Effector memory CD4-positive, alpha-beta T cell (primary cell): Measurements from ENCODE around the gene MAEA.

ENCODE experiments used
- DNase-seq, 3 donors: peaks; one replicate each; pipeline ENCODE4 v3.0.0-alpha.2; 2020
- H3K27ac ChIP-seq: 2 replicates; pipeline ENCODE4 v1.7.0; 2013; ENCODE audit warnings: mild to moderate bottlenecking, low read length, moderate library complexity; ENCODE audit not compliant: insufficient read depth, poor library complexity, severe bottlenecking
- H3K27me3 ChIP-seq: replicated peaks from 2 replicates; pipeline ENCODE4 v1.7.0; 2013; ENCODE audit warnings: mild to moderate bottlenecking, low read length; ENCODE audit not compliant: insufficient read depth, control insufficient read depth, poor library complexity, severe bottlenecking
- H3K36me3 ChIP-seq: 2 replicates; pipeline ENCODE4 v1.7.0; 2013; ENCODE audit warnings: mild to moderate bottlenecking, low read length, moderate library complexity; ENCODE audit not compliant: control insufficient read depth, insufficient read depth
- H3K4me1 ChIP-seq: 2 replicates; pipeline ENCODE4 v1.7.0; 2013; ENCODE audit warnings: low read length, mild to moderate bottlenecking; ENCODE audit not compliant: control insufficient read depth, insufficient read depth, poor library complexity, severe bottlenecking
- H3K4me3 ChIP-seq: 2 replicates; pipeline ENCODE4 v1.7.0; 2013; ENCODE audit warnings: low read length, low read depth, mild to moderate bottlenecking; ENCODE audit not compliant: insufficient read depth, poor library complexity, severe bottlenecking
- H3K9me3 ChIP-seq: 2 replicates; pipeline ENCODE4 v1.7.0; 2013; ENCODE audit warnings: mild to moderate bottlenecking, low read length, moderate library complexity; ENCODE audit not compliant: control insufficient read depth

MAEA gene

GRCh38 chr4:1358421-1359143 lies 68.9 kb downstream of the MAEA start:
- Histone ChIP-seq H3K27ac (no peak overlapping the region), H3K36me3 (peaks cover 33% of the 10 kb centered on the region)
- no peak for DNase-seq

GRCh38 chr4:1359144-1359501 lies 69.4 kb downstream of the MAEA start:
- peaks cover 28% of the 10 kb centered on the region for H3K36me3 ChIP-seq
- no peaks in the 10 kb centered on the region for H3K27me3 ChIP-seq
- no peaks in the 10 kb centered on the region for H3K9me3 ChIP-seq
- DNase-seq, result no peak
- H3K27ac ChIP-seq, result no peak overlapping the region
- no peak overlapping the region for H3K4me3 ChIP-seq
- H3K4me1 ChIP-seq, result no peaks in the 10 kb centered on the region

More at GRCh38 chr4:1358421-1359143, 68.9 kb downstream of the MAEA start:
- H3K9me3 ChIP-seq, result no peaks in the 10 kb centered on the region
- no peak overlapping the region for H3K4me3 ChIP-seq
- H3K27me3 ChIP-seq, result no peaks in the 10 kb centered on the region
- H3K4me1 ChIP-seq, result no peaks in the 10 kb centered on the region

DNA sequence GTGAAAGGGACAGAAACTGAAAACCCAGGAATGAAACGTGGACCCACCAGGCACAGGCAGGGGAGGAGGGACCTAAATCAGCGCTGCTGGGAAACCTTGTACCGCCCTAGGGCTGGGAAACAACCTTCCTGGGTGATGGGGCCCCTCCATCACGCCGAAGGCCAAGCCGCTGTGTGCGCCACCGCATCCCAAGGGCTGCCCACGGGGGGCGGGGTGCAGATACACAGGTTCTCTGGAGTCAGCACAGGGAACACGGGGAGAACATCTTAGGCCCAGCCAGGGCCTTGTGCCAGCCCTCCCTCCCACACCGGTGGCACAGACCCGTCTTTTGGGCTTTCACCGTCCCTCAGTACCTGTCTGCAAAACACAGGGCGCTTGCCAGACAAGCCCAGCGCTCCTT lies 70.3 kb downstream of the MAEA start:
- H3K36me3 ChIP-seq, result peaks cover 21% of the 10 kb centered on the region
- no peaks in the 10 kb centered on the region for H3K4me1 ChIP-seq
- no peak for DNase-seq
- H3K27ac ChIP-seq, result no peak overlapping the region
- no peak overlapping the region for H3K4me3 ChIP-seq
- H3K27me3 ChIP-seq, result no peaks in the 10 kb centered on the region
- H3K9me3 ChIP-seq, result no peaks in the 10 kb centered on the region

DNA sequence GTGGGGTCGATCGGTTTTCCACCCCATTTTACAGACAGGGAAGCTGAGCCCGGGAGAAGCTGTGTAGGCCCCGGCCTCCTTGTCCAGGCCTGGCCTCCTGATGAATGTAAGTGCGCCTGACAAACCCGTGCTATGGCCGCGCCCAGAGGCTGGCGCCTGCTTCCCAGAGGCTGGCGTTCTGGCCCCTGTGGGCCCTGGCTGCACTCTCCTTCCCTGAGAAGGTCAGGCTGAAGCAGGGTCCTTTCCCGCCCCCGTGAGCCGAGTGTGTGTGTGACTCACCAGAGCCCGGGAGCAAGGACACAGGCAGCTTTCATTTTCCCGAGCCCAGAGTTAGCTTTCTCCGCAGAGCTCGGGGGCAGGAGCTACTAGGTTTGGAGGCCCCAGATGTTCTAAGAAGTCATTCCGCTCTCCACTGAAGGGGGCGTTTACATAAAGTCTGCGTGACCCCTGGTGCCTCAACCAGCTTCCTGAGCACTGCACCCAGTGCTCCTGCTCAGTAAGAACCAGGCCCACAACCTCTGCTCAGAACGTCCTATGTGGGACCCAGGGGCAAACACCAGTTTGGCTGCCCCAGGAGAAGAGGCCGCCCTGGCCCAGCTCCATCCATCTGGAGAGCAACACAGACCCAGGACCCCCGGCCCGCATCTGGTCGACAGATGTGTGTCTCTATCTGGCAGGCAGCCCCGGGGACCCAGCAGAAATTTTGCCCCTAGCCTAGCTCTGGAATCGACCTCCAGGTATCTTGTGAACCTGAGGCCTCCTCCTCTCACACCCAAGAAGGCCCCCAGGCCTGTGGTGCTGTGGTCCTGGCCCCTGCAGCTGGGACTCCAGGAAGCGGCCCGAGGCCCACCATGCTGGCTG lies 71.0 kb downstream of the MAEA start:
- Histone ChIP-seq H3K27me3 (no peaks in the 10 kb centered on the region), H3K4me3 (no peak overlapping the region), H3K27ac (no peak overlapping the region), H3K4me1 (no peaks in the 10 kb centered on the region), H3K9me3 (no peaks in the 10 kb centered on the region), H3K36me3 (peaks cover 15% of the 10 kb centered on the region)
- no peak for DNase-seq

DNA sequence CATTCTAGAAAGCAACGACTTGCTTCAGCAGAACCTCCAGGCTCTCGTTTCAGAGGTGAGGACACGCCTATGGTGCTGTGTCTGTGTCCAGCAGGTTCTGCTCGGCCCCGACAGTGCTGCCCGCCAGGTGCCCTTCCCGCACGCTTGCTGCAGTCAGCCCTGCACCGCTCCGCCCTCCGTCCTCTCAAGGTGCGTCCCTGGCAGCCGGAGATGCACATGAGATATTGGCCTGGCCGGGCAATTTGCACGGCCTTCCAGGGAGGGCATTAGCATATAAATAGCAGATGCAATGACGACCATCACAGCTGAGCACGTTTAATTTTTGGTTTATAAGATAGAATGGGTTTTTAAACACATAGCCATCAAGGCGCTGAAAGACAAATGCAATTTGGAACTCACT lies 71.7 kb downstream of the MAEA start:
- Histone ChIP-seq H3K4me1 (no peaks in the 10 kb centered on the region), H3K36me3 (peaks cover 14% of the 10 kb centered on the region), H3K27me3 (no peaks in the 10 kb centered on the region), H3K27ac (no peak overlapping the region), H3K9me3 (no peaks in the 10 kb centered on the region), H3K4me3 (no peak overlapping the region)
- no peak for DNase-seq

DNA sequence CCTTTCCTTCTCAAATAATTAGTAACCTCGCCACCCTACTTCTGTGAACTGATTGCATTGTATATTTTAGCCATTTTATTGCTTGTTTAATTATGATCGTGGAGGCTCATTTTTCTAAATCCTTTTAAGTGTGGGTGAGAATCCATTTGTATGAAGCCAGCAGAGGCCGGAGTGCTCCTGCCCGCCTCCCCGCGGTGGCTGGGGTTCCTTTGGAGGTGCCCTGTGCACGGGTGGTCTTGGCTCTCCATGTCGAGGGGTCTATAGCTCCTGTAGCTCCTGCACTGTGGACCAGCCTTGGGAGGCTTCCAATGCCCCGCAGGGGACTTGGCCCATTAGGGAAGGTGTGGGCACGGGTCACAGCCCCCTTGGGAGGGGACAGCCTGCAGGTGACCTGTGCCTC lies 72.4 kb downstream of the MAEA start:
- H3K27me3 ChIP-seq, result no peaks in the 10 kb centered on the region
- no peak overlapping the region for H3K4me3 ChIP-seq
- peaks cover 14% of the 10 kb centered on the region for H3K36me3 ChIP-seq
- H3K9me3 ChIP-seq, result no peaks in the 10 kb centered on the region
- no peak for DNase-seq
- no peak overlapping the region for H3K27ac ChIP-seq
- H3K4me1 ChIP-seq, result no peaks in the 10 kb centered on the region

- Histone ChIP-seq H3K9me3 (no peaks in the 10 kb centered on the region), H3K36me3 (peaks cover 18% of the 10 kb centered on the region), H3K27me3 (no peaks in the 10 kb centered on the region), H3K27ac (no peak overlapping the region), H3K4me3 (no peak overlapping the region), H3K4me1 (no peaks in the 10 kb centered on the region)
- no peak for DNase-seq
These were observed 72.8 kb downstream of the MAEA start for GRCh38 chr4:1362521-1362920.

- no peaks in the 10 kb centered on the region for H3K4me1 ChIP-seq
- no peak overlapping the region for H3K4me3 ChIP-seq
- no peak for DNase-seq
- H3K27ac ChIP-seq, result no peak overlapping the region
- peaks cover 23% of the 10 kb centered on the region for H3K36me3 ChIP-seq
- no peaks in the 10 kb centered on the region for H3K27me3 ChIP-seq
- no peaks in the 10 kb centered on the region for H3K9me3 ChIP-seq
These were observed 73.8 kb downstream of the MAEA start for GRCh38 chr4:1363513-1363912.

DNA sequence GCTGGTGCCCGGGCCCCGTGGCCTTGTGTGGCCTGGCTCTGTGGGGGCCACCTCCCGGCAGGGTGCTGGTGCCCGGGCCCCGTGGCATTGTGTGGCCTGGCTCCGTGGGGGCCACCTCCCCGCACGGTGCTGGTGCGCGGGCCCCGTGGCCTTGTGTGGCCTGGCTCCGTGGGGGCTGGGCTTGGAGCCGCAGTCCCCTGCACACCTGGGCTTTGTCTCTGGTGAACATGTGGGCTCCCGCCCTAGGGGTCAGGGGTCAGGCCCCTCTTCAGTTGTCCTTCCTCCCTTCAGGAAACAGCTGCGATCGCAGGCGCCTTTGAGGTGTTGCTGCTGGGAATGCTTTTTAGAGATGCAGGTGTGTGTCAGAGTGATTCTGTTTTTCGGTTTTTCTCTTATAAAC lies 74.5 kb downstream of the MAEA start:
- no peak overlapping the region for H3K27ac ChIP-seq
- peaks cover 23% of the 10 kb centered on the region for H3K36me3 ChIP-seq
- H3K9me3 ChIP-seq, result no peaks in the 10 kb centered on the region
- no peaks in the 10 kb centered on the region for H3K27me3 ChIP-seq
- H3K4me1 ChIP-seq, result no peaks in the 10 kb centered on the region
- no peak for DNase-seq
- H3K4me3 ChIP-seq, result no peak overlapping the region

DNA sequence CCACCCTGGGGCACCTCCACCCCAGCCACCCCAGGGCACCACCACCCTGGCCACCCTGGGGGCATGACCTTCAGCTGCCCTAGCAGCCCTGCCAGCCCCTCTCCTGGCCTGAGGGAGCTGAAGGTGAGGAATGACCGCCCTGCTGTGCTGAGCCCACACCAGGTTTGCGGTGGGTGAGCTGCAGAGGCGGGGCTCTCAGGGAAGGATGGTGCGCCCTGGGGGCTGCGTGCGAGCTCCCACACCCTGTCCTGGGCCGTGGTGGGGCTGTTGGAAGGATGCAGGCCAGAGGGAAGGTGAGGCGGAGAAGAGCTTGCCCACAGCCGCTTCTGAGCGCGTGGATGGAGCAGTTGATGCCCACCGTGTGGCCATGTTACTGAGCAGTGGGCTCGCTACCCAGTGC lies 75.1 kb downstream of the MAEA start:
- H3K4me1 ChIP-seq, result no peaks in the 10 kb centered on the region
- no peak overlapping the region for H3K4me3 ChIP-seq
- no peaks in the 10 kb centered on the region for H3K27me3 ChIP-seq
- H3K9me3 ChIP-seq, result no peaks in the 10 kb centered on the region
- no peak for DNase-seq
- H3K27ac ChIP-seq, result no peak overlapping the region
- peaks cover 21% of the 10 kb centered on the region for H3K36me3 ChIP-seq
